DND-41 (cell line): ENCODE measurements around the gene RPS3A.

Source experiments
- ATAC-seq: fragments of 200-7000 bp; cut with Tn5 transposase; 3 replicates; pipeline ENCODE4 v1.9.1; 2021; ENCODE audit warnings: low read depth; ENCODE audit not compliant: insufficient read depth
- DNase-seq: peaks from one replicate; pipeline ENCODE4 v3.0.0-alpha.2; 2020
- H2AFZ ChIP-seq: 2 replicates; pipeline ENCODE4 v1.6.0; 2012; ENCODE audit warnings: low read depth, low read length
- H3K27ac ChIP-seq: 2 replicates; pipeline ENCODE4 v1.5.1; 2012; ENCODE audit warnings: low read length, inconsistent platforms
- H3K27me3 ChIP-seq: fragments of 200-600 bp; sonication (generic); 2 replicates; pipeline ENCODE4 v1.6.0; 2012; ENCODE audit warnings: low read length, mild to moderate bottlenecking, inconsistent platforms; ENCODE audit not compliant: insufficient read depth, poor library complexity
- H3K36me3 ChIP-seq: 2 replicates; pipeline ENCODE4 v1.5.1; 2012; ENCODE audit warnings: low read length, inconsistent platforms; ENCODE audit not compliant: insufficient read depth
- H3K4me1 ChIP-seq: 2 replicates; pipeline ENCODE4 v1.5.1; 2012; ENCODE audit warnings: mild to moderate bottlenecking, low read length; ENCODE audit not compliant: insufficient read depth
- H3K4me2 ChIP-seq: 2 replicates; pipeline ENCODE4 v1.6.0; 2012; ENCODE audit warnings: mild to moderate bottlenecking, moderate library complexity, low read length, inconsistent platforms; ENCODE audit not compliant: insufficient read depth
- H3K4me3 ChIP-seq, 2 experiments: fragments of 200-600 bp in 1 of 2; shearing (Covaris generic) in 1 of 2; 2 replicates each; pipeline ENCODE4 v1.5.1; 2012 to 2016; ENCODE audit warnings: inconsistent platforms in 2 of 2, low read length in 2 of 2, mild to moderate bottlenecking in 2 of 2, low read depth in 1 of 2, moderate library complexity in 1 of 2
- H3K79me2 ChIP-seq: 2 replicates; pipeline ENCODE4 v1.6.0; 2012; ENCODE audit warnings: low read length, inconsistent platforms; ENCODE audit not compliant: insufficient read depth
- H3K9ac ChIP-seq: 2 replicates; pipeline ENCODE4 v1.6.0; 2012; ENCODE audit warnings: low read depth, mild to moderate bottlenecking, inconsistent platforms, low read length, moderate library complexity
- H3K9me3 ChIP-seq: 2 replicates; pipeline ENCODE4 v1.5.1; 2012; ENCODE audit warnings: low read length, moderate library complexity, mild to moderate bottlenecking, inconsistent platforms; ENCODE audit not compliant: insufficient read depth, severe bottlenecking
- H4K20me1 ChIP-seq: 2 replicates; pipeline ENCODE4 v1.6.0; 2012; ENCODE audit warnings: low read length; ENCODE audit not compliant: insufficient read depth
- EZH2 ChIP-seq: IDR thresholded peaks from 3 replicates; pipeline ENCODE4 v1.6.1; 2012; ENCODE audit warnings: borderline replicate concordance, low read depth, mild to moderate bottlenecking, moderate library complexity, low read length, inconsistent platforms; ENCODE audit not compliant: severe bottlenecking
- TF ChIP-seq, protein P1 (sequence below): IDR thresholded peaks from 2 replicates; pipeline ENCODE4 v1.5.1; 2012; ENCODE audit warnings: borderline replicate concordance, low read length, moderate library complexity, mild to moderate bottlenecking; ENCODE audit not compliant: poor library complexity, severe bottlenecking; ENCODE audit errors: extremely low read depth

Gene RPS3A

DNA sequence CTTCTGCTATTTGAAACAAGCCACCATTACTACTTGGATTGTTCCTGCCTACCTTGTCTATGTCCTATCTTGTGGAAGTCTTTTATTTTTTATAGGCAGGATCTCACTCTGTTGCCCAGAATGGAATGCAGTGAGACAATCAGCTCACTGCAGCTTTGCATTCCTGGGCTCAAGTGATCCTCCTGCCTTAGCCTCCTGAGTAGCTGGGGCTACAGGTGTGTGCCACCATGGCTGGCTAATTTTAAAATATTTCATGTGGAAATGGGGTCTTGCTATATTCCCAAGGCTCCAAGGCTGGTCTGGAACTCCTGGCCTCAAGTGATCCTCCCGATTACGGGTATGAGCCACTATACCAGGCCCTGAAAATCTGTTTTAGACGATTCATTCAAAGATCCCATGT is 7.6 kb downstream of the RPS3A start:
- H3K27me3 ChIP-seq, result no peaks in the 10 kb centered on the region
- H3K9ac ChIP-seq, result no peak overlapping the region
- no peak overlapping the region for H3K27ac ChIP-seq
- H3K36me3 ChIP-seq, result peaks cover 72% of the 10 kb centered on the region
- H3K9me3 ChIP-seq, result no peaks in the 10 kb centered on the region
- peaks cover 4% of the 10 kb centered on the region; the same call in 1 of the 2 replicates for H3K4me1 ChIP-seq
- H2AFZ ChIP-seq, result no peak overlapping the region
- DNase-seq (no peak), ATAC-seq (0 out of 3 replicates have a peak, but pooled peaks have one; percentile 12)
- no peak overlapping the region for H3K4me3 ChIP-seq
- peaks cover 18% of the 10 kb centered on the region for H3K79me2 ChIP-seq
- no peak for TF ChIP-seq EZH2
- no peak overlapping the region for H3K4me2 ChIP-seq
- H4K20me1 ChIP-seq, result peaks cover 22% of the 10 kb centered on the region; the same call in 1 of the 2 replicates

DNA sequence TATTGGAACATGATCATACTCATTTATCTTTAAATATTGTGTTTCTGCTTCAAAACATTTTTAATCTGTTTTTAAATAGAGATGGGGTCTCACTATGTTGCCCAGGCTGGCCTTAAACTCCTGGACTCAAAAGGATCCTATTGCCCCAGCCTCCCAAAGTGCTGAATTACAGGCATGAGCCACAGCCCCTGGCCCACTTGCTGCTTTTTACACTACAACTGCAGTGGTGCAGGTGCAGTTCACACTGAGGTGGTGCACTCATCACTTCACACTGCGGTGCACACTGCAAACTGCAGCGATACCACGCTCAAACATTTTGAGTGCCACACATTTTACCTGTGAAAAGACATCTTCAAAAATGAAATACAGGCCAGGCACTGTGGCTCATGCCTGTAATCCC is 10.8 kb downstream of the RPS3A start:
- Histone ChIP-seq H3K4me2 (no peak overlapping the region), H4K20me1 (peaks cover 6% of the 10 kb centered on the region; the same call in 1 of the 2 replicates), H3K9me3 (no peaks in the 10 kb centered on the region), H3K27ac (no peak overlapping the region), H3K79me2 (no peaks in the 10 kb centered on the region), H3K36me3 (peaks cover 54% of the 10 kb centered on the region), H3K4me3 (no peak overlapping the region), H3K27me3 (no peaks in the 10 kb centered on the region), H2AFZ (no peak overlapping the region), H3K4me1 (no peaks in the 10 kb centered on the region), H3K9ac (no peak overlapping the region)
- ATAC-seq, result no peak
- TF ChIP-seq, protein P1, sequence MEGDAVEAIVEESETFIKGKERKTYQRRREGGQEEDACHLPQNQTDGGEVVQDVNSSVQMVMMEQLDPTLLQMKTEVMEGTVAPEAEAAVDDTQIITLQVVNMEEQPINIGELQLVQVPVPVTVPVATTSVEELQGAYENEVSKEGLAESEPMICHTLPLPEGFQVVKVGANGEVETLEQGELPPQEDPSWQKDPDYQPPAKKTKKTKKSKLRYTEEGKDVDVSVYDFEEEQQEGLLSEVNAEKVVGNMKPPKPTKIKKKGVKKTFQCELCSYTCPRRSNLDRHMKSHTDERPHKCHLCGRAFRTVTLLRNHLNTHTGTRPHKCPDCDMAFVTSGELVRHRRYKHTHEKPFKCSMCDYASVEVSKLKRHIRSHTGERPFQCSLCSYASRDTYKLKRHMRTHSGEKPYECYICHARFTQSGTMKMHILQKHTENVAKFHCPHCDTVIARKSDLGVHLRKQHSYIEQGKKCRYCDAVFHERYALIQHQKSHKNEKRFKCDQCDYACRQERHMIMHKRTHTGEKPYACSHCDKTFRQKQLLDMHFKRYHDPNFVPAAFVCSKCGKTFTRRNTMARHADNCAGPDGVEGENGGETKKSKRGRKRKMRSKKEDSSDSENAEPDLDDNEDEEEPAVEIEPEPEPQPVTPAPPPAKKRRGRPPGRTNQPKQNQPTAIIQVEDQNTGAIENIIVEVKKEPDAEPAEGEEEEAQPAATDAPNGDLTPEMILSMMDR, result no peak
- no peak for TF ChIP-seq EZH2
- no peak for DNase-seq

- no peak for DNase-seq
- Histone ChIP-seq H3K27ac (no peak overlapping the region), H4K20me1 (no peaks in the 10 kb centered on the region), H3K4me1 (no peaks in the 10 kb centered on the region), H3K4me3 (no peak overlapping the region), H3K9ac (no peak overlapping the region), H3K4me2 (no peak overlapping the region), H3K36me3 (peaks cover 23% of the 10 kb centered on the region), H2AFZ (no peak overlapping the region), H3K9me3 (no peaks in the 10 kb centered on the region), H3K27me3 (no peaks in the 10 kb centered on the region), H3K79me2 (no peaks in the 10 kb centered on the region)
- no peak for TF ChIP-seq EZH2
- TF ChIP-seq, protein P1, result no peak
- no peak for ATAC-seq
These were observed 14.9 kb downstream of the RPS3A start for GRCh38 chr4:151114338-151114737.

- no peak overlapping the region for H3K27ac ChIP-seq
- DNase-seq (no peak), ATAC-seq (no peak)
- no peaks in the 10 kb centered on the region for H4K20me1 ChIP-seq
- no peak overlapping the region for H2AFZ ChIP-seq
- TF ChIP-seq, protein P1, result no peak
- no peak for TF ChIP-seq EZH2
- no peaks in the 10 kb centered on the region for H3K79me2 ChIP-seq
- H3K4me2 ChIP-seq, result no peak overlapping the region
- H3K27me3 ChIP-seq, result no peaks in the 10 kb centered on the region
- no peak overlapping the region for H3K9ac ChIP-seq
- peaks cover 23% of the 10 kb centered on the region for H3K36me3 ChIP-seq
- H3K4me1 ChIP-seq, result no peaks in the 10 kb centered on the region
- no peaks in the 10 kb centered on the region for H3K9me3 ChIP-seq
- H3K4me3 ChIP-seq, result no peak overlapping the region
These were observed 15.6 kb downstream of the RPS3A start for GRCh38 chr4:151114986-151115385.
